Right lobe of liver (tissue), 6 donors: ENCODE measurements around the gene PTPRN2. TPM values are rescaled to one million over a fixed set of nuclear protein-coding genes. Genes with fewer than 3 reads are reported as not detected.

Experiments
- ATAC-seq, 4 donors: fragments of 200-7000 bp; cut with Tn5 transposase; one replicate each; pipeline ENCODE4 v1.9.1; 2020; ENCODE audit warnings: mild to moderate bottlenecking in 4 of 4, moderate library complexity in 4 of 4
- DNase-seq, 3 donors: peaks; one replicate each; pipeline ENCODE4 v3.0.0-alpha.2; 2020
- H3K27ac ChIP-seq, 3 donors: fragments of 200-600 bp; one replicate each; pipeline ENCODE4 v1.8.0; 2022
- H3K27me3 ChIP-seq, 2 donors: fragments of 200-600 bp; one replicate each; pipeline ENCODE4 v1.8.0; 2022
- H3K36me3 ChIP-seq, 4 donors: fragments of 200-600 bp; sonication (generic) in 1 of 4; one replicate each; pipeline versions ENCODE4 v1.5.1 to v1.8.0; 2017 to 2022; ENCODE audit warnings: control low read depth in 1 of 4
- H3K4me1 ChIP-seq, 4 donors: fragments of 200-600 bp; sonication (generic) in 1 of 4; one replicate each; pipeline versions ENCODE4 v1.5.1 to v1.8.0; 2017 to 2022; ENCODE audit warnings: control low read depth in 1 of 4
- H3K4me3 ChIP-seq, 3 donors: fragments of 200-600 bp; one replicate each; pipeline ENCODE4 v1.8.0; 2022
- H3K9me3 ChIP-seq, 4 donors: fragments of 200-600 bp; sonication (generic) in 1 of 4; one replicate each; pipeline versions ENCODE4 v1.5.1 to v1.8.0; 2017 to 2022; ENCODE audit warnings: control low read depth in 1 of 4
- POLR2A ChIP-seq: fragments of 450-650 bp; IDR thresholded peaks from one replicate; pipeline ENCODE4 v1.6.1; 2017; ENCODE audit warnings: antibody characterized with exemption, mild to moderate bottlenecking
- WGBS: methylation state at CpG from one replicate; pipeline ENCODE4 v1.1.6; 2018; ENCODE audit warnings: low coverage, low lambda C conversion rate; ENCODE audit not compliant: insufficient coverage; ENCODE audit errors: missing lambda C conversion rate; 5-methylcytosine and 5-hydroxymethylcytosine counted together
- intact Hi-C, 2 donors: fragments of 100-400 bp; cut with DNase I; formaldehyde crosslinking; loops; one replicate each; pipeline versions ENCODE4 v1.11.2 to v1.14.1; 2022
- total RNA-seq, 6 experiments: library from RNA; depleted of rRNA in 2 of 6; stranded (reverse); fragments of >200 nt in 2 of 6; fragmentation: NEBNext Ultra II Directional in 3 of 6; extraction: Animal tissue kit (Norgen Biotek cat#: 25700) in 3 of 6; gene quantifications; one replicate each; pipeline versions ENCODE4 v1.1.0 to v1.2.4, GENCODE V29; 2016 to 2023
- TF ChIP-seq, protein P1 (sequence below), 4 donors: fragments of 200-600 bp in 3 of 4; fragments of 450-650 bp in 1 of 4; IDR thresholded peaks; one replicate each; pipeline versions ENCODE4 v1.5.1 to v1.8.0; 2016 to 2022; ENCODE audit warnings: antibody characterized with exemption in 4 of 4, mild to moderate bottlenecking in 2 of 4
- donor health status: DM: no; HTN: yes; CAD: no.
- donor health status: DM: no; HTN: no; CAD: no.
- donor health status: DM: no; HTN: no; CAD: no.
- donor health status: DM: no; HTN: yes; CAD: no.
- donor health status: DM: no; HTN: yes; CAD: no.

Gene PTPRN2
- total RNA-seq, 6 experiments from 2014 or later: 0.15 to 0.87 (median 0.67) TPM

DNA sequence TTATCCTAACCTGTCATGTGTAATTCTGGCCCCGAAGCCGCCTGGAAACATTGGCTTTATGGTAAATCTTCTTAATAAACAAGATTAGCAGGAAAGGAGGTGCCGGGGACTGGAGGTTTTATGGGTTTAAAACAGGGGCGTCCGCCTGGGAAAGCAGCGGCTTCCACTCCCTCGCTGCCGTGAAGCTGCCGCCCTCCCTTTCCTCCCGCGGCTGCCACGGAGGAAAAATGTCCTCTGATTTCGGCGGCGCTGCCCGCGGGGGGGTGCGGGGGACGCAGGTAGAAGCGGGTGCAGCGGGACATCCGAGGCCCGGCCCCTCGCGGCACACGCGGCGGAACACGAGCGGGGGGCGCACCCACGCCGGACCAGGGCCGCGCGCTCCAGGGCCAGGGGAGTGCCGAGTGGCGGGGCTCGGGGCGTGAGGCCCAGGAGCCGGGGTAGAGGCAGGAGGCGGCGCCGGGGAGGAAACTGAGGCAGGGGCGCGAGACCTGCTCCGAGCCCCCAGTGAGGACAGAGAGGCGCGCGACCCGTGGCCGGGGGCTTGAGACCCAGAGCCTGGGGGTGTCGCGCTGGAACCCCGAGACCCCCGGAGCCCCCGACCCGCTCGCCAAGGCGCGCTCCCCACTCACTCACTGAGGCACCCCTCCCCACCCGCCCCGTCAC, 993 bp downstream of the PTPRN2 start:
- no peak overlapping the region for H3K4me3 ChIP-seq
- ATAC-seq: no peak
- H3K9me3 ChIP-seq: no peaks in the 10 kb centered on the region
- TF ChIP-seq POLR2A: no peak
- TF ChIP-seq, protein P1, sequence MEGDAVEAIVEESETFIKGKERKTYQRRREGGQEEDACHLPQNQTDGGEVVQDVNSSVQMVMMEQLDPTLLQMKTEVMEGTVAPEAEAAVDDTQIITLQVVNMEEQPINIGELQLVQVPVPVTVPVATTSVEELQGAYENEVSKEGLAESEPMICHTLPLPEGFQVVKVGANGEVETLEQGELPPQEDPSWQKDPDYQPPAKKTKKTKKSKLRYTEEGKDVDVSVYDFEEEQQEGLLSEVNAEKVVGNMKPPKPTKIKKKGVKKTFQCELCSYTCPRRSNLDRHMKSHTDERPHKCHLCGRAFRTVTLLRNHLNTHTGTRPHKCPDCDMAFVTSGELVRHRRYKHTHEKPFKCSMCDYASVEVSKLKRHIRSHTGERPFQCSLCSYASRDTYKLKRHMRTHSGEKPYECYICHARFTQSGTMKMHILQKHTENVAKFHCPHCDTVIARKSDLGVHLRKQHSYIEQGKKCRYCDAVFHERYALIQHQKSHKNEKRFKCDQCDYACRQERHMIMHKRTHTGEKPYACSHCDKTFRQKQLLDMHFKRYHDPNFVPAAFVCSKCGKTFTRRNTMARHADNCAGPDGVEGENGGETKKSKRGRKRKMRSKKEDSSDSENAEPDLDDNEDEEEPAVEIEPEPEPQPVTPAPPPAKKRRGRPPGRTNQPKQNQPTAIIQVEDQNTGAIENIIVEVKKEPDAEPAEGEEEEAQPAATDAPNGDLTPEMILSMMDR (IDR thresholded peaks at IDR 0.05): no peak
- 13% methylated on average over 18 of the region's 63 CpGs for WGBS
- H3K36me3 ChIP-seq: no peaks in the 10 kb centered on the region
- no peak for DNase-seq
- no peak overlapping the region for H3K27ac ChIP-seq
- intact Hi-C loops: no loop called here
- peaks cover 0 to 5% (median 0%) of the 10 kb centered on the region in 4 donors for H3K4me1 ChIP-seq
- H3K27me3 ChIP-seq: peaks cover 0 to 14% of the 10 kb centered on the region in 2 donors

DNA sequence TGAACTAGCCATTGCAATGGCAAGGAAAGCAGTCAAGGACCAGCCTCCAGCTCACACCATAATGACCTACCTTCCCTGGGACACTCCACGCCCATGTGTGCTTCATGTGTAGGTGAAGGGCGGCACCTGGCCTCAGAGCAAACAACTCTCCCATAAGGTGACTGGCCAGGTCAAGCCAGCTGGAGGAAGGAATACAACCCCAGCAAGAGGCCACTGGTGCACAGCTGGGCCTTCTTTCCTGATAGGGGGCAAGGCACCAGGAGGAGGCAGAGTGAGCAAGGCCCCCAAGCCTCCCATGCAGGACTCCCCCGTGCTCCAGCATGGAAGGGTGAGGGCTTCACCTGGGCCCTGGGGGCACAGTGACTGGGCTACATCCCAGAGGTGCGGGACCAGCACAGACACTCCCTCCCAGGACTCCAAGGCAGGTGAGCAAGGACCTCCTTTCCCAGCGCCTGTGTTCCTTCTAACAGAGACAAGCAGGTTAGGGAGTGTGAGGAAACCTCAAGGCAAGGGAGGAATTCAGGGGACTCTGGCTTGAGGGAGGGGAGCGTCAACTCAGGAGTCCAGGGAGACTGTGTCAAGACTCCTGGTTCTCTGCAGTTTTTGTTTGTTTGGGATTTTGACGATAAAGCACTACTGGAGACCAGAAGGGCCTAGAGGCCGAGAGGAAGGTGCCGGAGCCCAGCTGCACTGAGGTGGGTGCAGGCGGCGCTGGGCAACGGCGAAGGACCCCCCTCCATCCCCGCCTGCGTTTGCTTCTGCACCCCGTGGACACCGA, 1.7 kb downstream of the PTPRN2 start:
- H3K9me3 ChIP-seq: no peaks in the 10 kb centered on the region
- 58% methylated on average over 10 of the region's 17 CpGs for WGBS
- DNase-seq (no peak), ATAC-seq (no peak)
- H3K36me3 ChIP-seq: no peaks in the 10 kb centered on the region
- H3K27me3 ChIP-seq: peaks cover 0 to 14% of the 10 kb centered on the region in 2 donors
- no peak for TF ChIP-seq POLR2A
- TF ChIP-seq, protein P1 (IDR thresholded peaks at IDR 0.05): no peak
- H3K4me3 ChIP-seq: no peak overlapping the region
- H3K27ac ChIP-seq: no peak overlapping the region
- peaks cover 0 to 5% (median 0%) of the 10 kb centered on the region in 4 donors for H3K4me1 ChIP-seq
- intact Hi-C loops: no loop called here

DNA sequence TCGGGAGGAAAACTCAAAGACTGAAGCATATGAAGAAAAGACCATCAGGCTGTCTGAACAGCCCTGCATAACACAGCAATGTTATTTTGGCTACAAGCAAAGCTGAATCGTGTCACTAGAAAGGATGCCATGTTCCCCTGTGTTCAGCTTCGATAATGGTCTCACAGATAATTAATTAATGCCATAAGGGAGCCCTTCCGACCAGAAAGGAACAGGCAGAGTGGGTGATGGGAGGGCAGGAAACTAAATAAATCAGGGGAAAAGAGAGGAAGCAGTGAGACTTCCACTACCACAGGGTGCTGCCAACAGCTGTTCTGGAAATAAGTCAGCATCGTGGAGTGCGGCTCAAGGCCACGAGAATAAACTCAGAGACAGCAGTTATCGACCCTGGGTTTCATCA, 3.2 kb downstream of the PTPRN2 start:
- H3K4me1 ChIP-seq: peaks cover 0 to 5% (median 0%) of the 10 kb centered on the region in 4 donors
- 52% methylated on average over 8 of the region's 8 CpGs for WGBS
- intact Hi-C loops: no loop called here
- H3K9me3 ChIP-seq: no peaks in the 10 kb centered on the region
- no peaks in the 10 kb centered on the region for H3K36me3 ChIP-seq
- H3K27me3 ChIP-seq: peaks cover 0 to 14% of the 10 kb centered on the region in 2 donors
- no peak for DNase-seq
- TF ChIP-seq POLR2A: no peak
- TF ChIP-seq, protein P1 (IDR thresholded peaks at IDR 0.05): no peak
- no peak overlapping the region for H3K27ac ChIP-seq
- no peak for ATAC-seq
- no peak overlapping the region for H3K4me3 ChIP-seq

DNA sequence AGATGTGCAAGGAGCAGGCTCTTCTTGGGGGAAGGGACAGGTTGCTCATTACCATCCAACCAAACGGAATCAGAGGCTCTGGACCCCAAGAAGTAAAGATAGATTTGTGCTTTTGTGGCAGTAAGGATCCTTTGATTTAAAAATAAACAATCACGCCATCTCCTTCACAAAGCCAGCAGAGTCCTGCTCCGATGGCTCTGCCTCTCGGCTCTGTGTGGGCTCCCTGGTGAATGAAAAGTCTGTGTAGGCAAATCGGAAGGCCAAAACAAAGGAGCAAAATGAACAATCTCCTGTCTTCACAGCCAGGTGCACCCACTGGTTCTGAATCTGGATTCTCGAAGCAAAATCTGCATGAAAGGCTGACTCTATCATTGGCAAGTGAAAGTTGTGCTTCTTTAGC, 3.8 kb downstream of the PTPRN2 start:
- intact Hi-C loops: no loop called here
- H3K27me3 ChIP-seq: peaks cover 0 to 14% of the 10 kb centered on the region in 2 donors
- peaks cover 0 to 5% (median 0%) of the 10 kb centered on the region in 4 donors for H3K4me1 ChIP-seq
- H3K27ac ChIP-seq: no peak overlapping the region
- no peaks in the 10 kb centered on the region for H3K36me3 ChIP-seq
- no peak for ATAC-seq
- H3K4me3 ChIP-seq: no peak overlapping the region
- DNase-seq: no peak
- no peaks in the 10 kb centered on the region for H3K9me3 ChIP-seq
- WGBS: 52% methylated on average over 6 of the region's 6 CpGs
- TF ChIP-seq POLR2A: no peak
- TF ChIP-seq, protein P1 (IDR thresholded peaks at IDR 0.05): no peak
